Measurements from ENCODE around the gene ZSWIM1.
A peak's percentile ranks its signal among the peaks of the same experiment; 100 is the strongest.

ZSWIM1 gene

GRCh38 chr20:45880988-45881788, at the start of gene ZSWIM1:
Gene ZSWIM1, plus strand, starts transcription at chr20:45881227. Its CDS starts 1,366 bp downstream, at chr20:45882593.
- DNase-seq (ENCODE audit: low read depth in 2 of 2), result peak; percentile 97 to 98

- DNase-seq (ENCODE audit: low read depth in 2 of 2), result no peak
These were observed 48.4 kb upstream of the ZSWIM1 start for GRCh38 chr20:45832619-45833018.

GRCh38 chr20:45833030-45833882, 47.8 kb upstream of the ZSWIM1 start, which contains the start of gene SNX21:
Gene SNX21, plus strand, starts transcription at chr20:45833799. Its CDS starts 121 bp downstream, at chr20:45833920.
- DNase-seq (ENCODE audit: low read depth in 2 of 2), result no peak

GRCh38 chr20:45833883-45834796, 46.9 kb upstream of the ZSWIM1 start:
- DNase-seq (ENCODE audit: low read depth in 2 of 2), result peak; percentile 25 to 48

GRCh38 chr20:45834797-45835161, 46.2 kb upstream of the ZSWIM1 start:
- DNase-seq (ENCODE audit: low read depth in 2 of 2), result no peak

- no peak for DNase-seq (ENCODE audit: low read depth in 2 of 2)
These were observed 45.7 kb upstream of the ZSWIM1 start for GRCh38 chr20:45835329-45835765.

- no peak for DNase-seq (ENCODE audit: low read depth in 2 of 2)
These were observed 45.2 kb upstream of the ZSWIM1 start for GRCh38 chr20:45835825-45836224.

GRCh38 chr20:45836841-45837240, 44.2 kb upstream of the ZSWIM1 start:
- DNase-seq (ENCODE audit: low read depth in 2 of 2), result no peak

GRCh38 chr20:45840700-45841198, 40.3 kb upstream of the ZSWIM1 start:
- no peak for DNase-seq (ENCODE audit: low read depth in 2 of 2)

GRCh38 chr20:45841407-45842129, 39.5 kb upstream of the ZSWIM1 start:
- no peak for DNase-seq (ENCODE audit: low read depth in 2 of 2)

GRCh38 chr20:45842169-45842812, 38.7 kb upstream of the ZSWIM1 start:
- no peak for DNase-seq (ENCODE audit: low read depth in 2 of 2)

GRCh38 chr20:45843506-45843905, 37.5 kb upstream of the ZSWIM1 start:
- no peak for DNase-seq (ENCODE audit: low read depth in 2 of 2)

GRCh38 chr20:45845452-45845851, 35.6 kb upstream of the ZSWIM1 start:
- DNase-seq (ENCODE audit: low read depth in 2 of 2), result no peak

- no peak for DNase-seq (ENCODE audit: low read depth in 2 of 2)
These were observed 32.6 kb upstream of the ZSWIM1 start for GRCh38 chr20:45848421-45848820.

- DNase-seq (ENCODE audit: low read depth in 2 of 2), result no peak
These were observed 32.0 kb upstream of the ZSWIM1 start for GRCh38 chr20:45848969-45849582.

GRCh38 chr20:45850238-45850637, 30.8 kb upstream of the ZSWIM1 start:
- DNase-seq (ENCODE audit: low read depth in 2 of 2), result no peak

- no peak for DNase-seq (ENCODE audit: low read depth in 2 of 2)
These were observed 30.1 kb upstream of the ZSWIM1 start for GRCh38 chr20:45850926-45851325.

GRCh38 chr20:45851501-45851900, 29.5 kb upstream of the ZSWIM1 start:
- DNase-seq (ENCODE audit: low read depth in 2 of 2), result no peak

GRCh38 chr20:45852326-45852725, 28.7 kb upstream of the ZSWIM1 start:
- DNase-seq (ENCODE audit: low read depth in 2 of 2), result no peak

- DNase-seq (ENCODE audit: low read depth in 2 of 2), result no peak
These were observed 27.5 kb upstream of the ZSWIM1 start for GRCh38 chr20:45853484-45853883.

Measured in stimulated activated CD4-positive, alpha-beta T cell treated with anti-CD3 and anti-CD28 coated beads, Interleukin-1b, Interleukin-23, amount 100 ng/mL, for 4 hours (primary cell).